ENCODE results near the gene AKT1S1. TPM values are rescaled to one million over a fixed set of nuclear protein-coding genes. Genes with fewer than 3 reads are reported as not detected.

AKT1S1 gene
- total and polyA plus RNA-seq, 2 donors: 4.4 to 27.9 TPM

DNA sequence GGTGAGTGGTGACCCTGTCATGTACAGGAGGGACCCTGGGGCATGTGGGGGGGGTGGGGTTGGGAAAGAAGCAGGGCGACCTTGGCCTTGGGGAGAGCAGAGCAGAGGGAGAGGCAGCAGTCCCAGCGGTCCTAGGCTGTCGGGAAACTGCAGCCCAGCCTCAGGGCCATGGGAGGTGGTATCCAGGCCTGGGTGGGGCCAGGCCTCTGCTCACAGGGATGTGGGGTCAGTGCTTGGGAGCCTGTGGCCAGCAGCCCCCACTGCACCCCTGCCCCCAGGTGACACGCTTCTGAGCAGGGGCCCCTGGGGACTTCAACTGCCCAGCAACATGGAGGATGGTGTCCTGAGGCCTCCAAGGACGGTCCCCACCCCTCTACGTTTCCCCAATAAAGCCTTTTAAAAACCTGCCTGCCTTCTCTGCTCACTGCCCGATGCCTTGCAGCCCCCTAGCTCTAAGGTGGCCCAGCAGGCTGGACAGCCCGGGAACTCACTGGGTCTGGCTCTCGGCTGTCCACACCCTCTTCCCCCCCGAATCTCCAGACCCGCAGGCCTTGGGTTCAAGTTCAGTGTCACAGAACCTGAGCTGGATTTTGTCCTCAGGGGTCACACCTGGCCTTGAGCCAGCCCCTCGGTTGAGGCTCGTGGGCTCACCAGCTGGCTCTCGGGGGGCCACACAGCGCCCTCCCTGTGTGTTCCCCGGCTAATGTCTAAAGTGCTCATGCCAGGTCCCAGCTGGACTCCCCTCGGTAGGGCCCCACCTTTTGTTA is 16.6 kb downstream of the AKT1S1 start:
- peaks cover 5 to 20% of the 10 kb centered on the region in 2 donors for H3K4me1 ChIP-seq (ENCODE audit: control insufficient read depth in 2 of 2, insufficient read depth in 2 of 2, low read length in 2 of 2)
- H3K4me3 ChIP-seq (ENCODE audit: low read length in 2 of 2): no peak overlapping the region
- WGBS: 94% methylated on average over 17 of the region's 17 CpGs
- no peak overlapping the region for H3K27ac ChIP-seq (ENCODE audit: low read depth in 1 of 2, low read length in 1 of 2)
- H3K27me3 ChIP-seq (ENCODE audit: control insufficient read depth in 2 of 2, insufficient read depth in 1 of 2, low read length in 1 of 2): no peaks in the 10 kb centered on the region
- peaks cover 81 to 96% of the 10 kb centered on the region in 2 donors for H3K36me3 ChIP-seq (ENCODE audit: control insufficient read depth in 2 of 2, insufficient read depth in 2 of 2, low read length in 1 of 2)
- H3K9me3 ChIP-seq (ENCODE audit: control insufficient read depth in 2 of 2, insufficient read depth in 1 of 2, low read length in 1 of 2): no peaks in the 10 kb centered on the region
- DNase-seq (ENCODE audit: low read depth in 6 of 9, low spot score in 9 of 9): no peak

DNA sequence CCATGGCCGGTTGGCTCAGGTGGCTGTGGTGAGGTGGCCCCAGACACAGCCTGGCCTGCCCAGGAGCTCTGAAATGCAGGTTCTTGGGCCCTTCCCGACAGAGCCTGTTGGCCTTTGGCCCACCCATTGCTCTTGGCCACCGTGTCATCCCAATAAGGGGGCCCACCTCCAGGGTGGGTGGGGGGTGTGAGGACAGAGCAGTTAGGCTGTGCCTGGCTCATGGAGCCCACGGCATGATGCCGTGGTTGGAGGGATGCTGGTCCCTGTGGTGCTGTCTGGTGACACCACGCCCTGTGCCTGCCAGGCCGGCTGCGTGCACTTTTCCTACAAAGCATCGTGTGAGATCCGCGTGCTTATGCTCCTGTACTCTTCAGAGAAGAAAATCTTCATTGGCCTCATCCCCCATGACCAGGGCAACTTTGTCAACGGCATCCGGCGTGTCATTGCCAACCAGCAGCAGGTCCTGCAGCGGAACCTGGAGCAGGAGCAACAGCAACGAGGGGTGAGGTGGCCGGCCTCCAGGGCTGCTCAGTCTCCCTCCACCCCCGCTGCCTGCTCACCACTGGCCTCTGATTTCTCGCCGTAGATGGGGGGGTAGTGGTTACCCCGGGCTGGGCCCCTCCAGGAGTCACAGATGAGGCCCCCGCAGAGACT is 17.3 kb downstream of the AKT1S1 start:
- Histone ChIP-seq H3K27ac (ENCODE audit: low read depth in 1 of 2, low read length in 1 of 2) (no peak overlapping the region), H3K9me3 (ENCODE audit: control insufficient read depth in 2 of 2, insufficient read depth in 1 of 2, low read length in 1 of 2) (no peaks in the 10 kb centered on the region), H3K4me3 (ENCODE audit: low read length in 2 of 2) (no peak overlapping the region), H3K27me3 (ENCODE audit: control insufficient read depth in 2 of 2, insufficient read depth in 1 of 2, low read length in 1 of 2) (no peaks in the 10 kb centered on the region), H3K36me3 (ENCODE audit: control insufficient read depth in 2 of 2, insufficient read depth in 2 of 2, low read length in 1 of 2) (peaks cover 84 to 99% of the 10 kb centered on the region in 2 donors), H3K4me1 (ENCODE audit: control insufficient read depth in 2 of 2, insufficient read depth in 2 of 2, low read length in 2 of 2) (peaks cover 0 to 13% of the 10 kb centered on the region in 2 donors)
- WGBS: 96% methylated on average over 22 of the region's 22 CpGs
- no peak for DNase-seq (ENCODE audit: low read depth in 6 of 9, low spot score in 9 of 9)

DNA sequence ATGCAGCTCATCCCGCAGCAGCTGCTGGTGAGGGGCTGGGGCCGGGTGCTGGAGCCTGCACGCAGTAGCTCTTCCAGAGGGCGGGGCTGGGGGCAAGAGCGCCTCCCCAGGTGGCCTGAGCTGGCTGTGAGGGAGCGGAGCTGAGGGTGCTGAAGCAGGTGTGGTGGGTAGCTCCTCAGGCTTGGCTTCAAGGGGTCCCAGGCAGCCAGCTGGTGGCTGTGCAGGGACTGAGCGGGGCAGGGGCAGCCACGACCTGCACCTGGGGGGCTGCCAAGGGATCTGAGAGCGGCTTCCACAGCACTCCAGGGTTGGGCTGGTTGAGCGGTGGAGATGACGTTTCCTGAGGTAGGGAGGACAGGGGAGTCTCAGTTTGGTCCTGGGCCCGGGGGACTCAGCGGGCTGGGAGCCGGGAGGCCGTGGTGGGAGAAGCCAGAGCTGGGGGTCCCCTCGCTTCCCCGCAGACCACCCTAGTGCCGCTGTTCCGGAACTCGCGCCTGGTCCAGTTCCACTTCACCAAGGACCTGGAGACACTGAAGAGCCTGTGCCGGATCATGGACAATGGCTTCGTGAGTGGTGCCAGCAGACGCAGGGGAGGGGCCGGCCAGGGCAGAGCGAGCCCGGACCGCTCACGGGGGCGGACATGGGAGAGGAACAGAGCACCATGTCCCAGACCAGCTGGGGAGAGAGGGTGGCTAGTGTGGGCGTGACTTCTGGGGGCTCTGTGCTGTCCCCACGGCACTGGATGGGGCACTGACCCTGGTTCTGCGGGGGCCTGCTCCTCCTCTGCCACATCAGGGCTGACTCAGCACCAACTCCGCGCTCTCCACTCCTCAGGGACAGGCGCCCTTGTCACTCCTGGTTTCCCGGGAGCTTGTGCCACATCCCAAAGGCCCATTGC is 18.8 kb downstream of the AKT1S1 start:
- Histone ChIP-seq H3K4me1 (ENCODE audit: control insufficient read depth in 2 of 2, insufficient read depth in 2 of 2, low read length in 2 of 2) (peaks cover 0 to 21% of the 10 kb centered on the region in 2 donors), H3K4me3 (ENCODE audit: low read length in 2 of 2) (no peak overlapping the region), H3K9me3 (ENCODE audit: control insufficient read depth in 2 of 2, insufficient read depth in 1 of 2, low read length in 1 of 2) (no peaks in the 10 kb centered on the region), H3K27me3 (ENCODE audit: control insufficient read depth in 2 of 2, insufficient read depth in 1 of 2, low read length in 1 of 2) (no peaks in the 10 kb centered on the region), H3K36me3 (ENCODE audit: control insufficient read depth in 2 of 2, insufficient read depth in 2 of 2, low read length in 1 of 2) (peaks cover 76 to 89% of the 10 kb centered on the region in 2 donors), H3K27ac (ENCODE audit: low read depth in 1 of 2, low read length in 1 of 2) (peak overlapping the region in 1 of 2 donors; percentile 20)
- DNase-seq (ENCODE audit: low read depth in 6 of 9, low spot score in 9 of 9): peak in 1 of 9 donors; percentile 36
- WGBS: 91% methylated on average over 37 of the region's 37 CpGs

DNA sequence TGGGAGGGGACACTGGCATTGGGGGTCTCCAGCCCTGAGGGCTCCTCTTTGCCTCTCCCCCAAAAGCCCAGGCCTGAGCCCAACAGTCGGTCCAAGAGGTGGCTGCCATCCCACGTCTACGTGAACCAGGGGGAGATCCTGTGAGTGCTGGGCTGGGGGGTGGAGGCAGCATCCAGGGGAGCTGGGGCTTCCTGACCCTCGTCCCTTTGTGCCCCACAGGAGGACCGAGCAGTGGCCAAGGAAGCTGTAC is 19.4 kb downstream of the AKT1S1 start:
- Histone ChIP-seq H3K27ac (ENCODE audit: low read depth in 1 of 2, low read length in 1 of 2) (no peak overlapping the region), H3K4me3 (ENCODE audit: low read length in 2 of 2) (no peak overlapping the region), H3K36me3 (ENCODE audit: control insufficient read depth in 2 of 2, insufficient read depth in 2 of 2, low read length in 1 of 2) (peaks cover 71 to 83% of the 10 kb centered on the region in 2 donors), H3K27me3 (ENCODE audit: control insufficient read depth in 2 of 2, insufficient read depth in 1 of 2, low read length in 1 of 2) (no peaks in the 10 kb centered on the region), H3K4me1 (ENCODE audit: control insufficient read depth in 2 of 2, insufficient read depth in 2 of 2, low read length in 2 of 2) (peaks cover 0 to 25% of the 10 kb centered on the region in 2 donors), H3K9me3 (ENCODE audit: control insufficient read depth in 2 of 2, insufficient read depth in 1 of 2, low read length in 1 of 2) (no peaks in the 10 kb centered on the region)
- 95% methylated on average over 5 of the region's 5 CpGs for WGBS
- DNase-seq (ENCODE audit: low read depth in 6 of 9, low spot score in 9 of 9): no peak

DNA sequence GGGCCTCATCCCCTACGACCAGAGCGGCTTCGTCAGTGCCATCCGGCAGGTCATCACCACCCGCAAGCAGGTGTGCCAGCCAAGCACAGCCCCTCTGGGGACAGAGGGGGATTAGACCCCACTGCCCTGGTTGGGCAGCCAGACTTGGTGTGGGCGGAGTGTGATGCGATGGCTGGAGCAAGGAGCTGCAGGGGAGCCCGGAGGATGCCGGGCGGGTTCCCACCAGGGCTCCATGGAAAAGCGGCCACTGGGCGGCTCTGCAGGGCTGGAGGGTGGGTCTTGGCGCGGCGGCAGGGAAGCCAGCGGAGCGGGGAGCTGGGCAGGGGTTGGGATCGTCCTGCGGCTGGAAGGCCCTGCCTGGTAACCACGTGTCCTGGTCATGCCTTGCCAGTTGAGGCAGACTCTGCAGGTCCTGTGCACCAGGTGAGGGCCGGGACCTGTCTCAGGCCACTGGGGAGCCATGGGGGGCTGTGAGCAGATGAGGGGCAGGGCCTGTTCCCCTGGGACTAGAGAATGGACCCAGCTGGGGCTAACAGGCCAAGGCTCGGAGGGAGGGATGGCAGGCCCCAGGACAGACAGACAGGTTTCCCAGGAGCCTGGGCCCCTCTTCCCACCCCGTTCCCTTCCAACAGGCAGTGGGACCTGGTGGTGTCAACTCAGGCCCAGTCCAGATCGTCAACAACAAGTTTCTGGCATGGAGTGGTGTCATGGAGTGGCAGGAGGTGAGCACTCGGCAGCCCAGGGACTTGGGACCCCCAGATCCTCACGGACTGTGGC is 19.9 kb downstream of the AKT1S1 start:
- H3K27ac ChIP-seq (ENCODE audit: low read depth in 1 of 2, low read length in 1 of 2): no peak overlapping the region

DNA sequence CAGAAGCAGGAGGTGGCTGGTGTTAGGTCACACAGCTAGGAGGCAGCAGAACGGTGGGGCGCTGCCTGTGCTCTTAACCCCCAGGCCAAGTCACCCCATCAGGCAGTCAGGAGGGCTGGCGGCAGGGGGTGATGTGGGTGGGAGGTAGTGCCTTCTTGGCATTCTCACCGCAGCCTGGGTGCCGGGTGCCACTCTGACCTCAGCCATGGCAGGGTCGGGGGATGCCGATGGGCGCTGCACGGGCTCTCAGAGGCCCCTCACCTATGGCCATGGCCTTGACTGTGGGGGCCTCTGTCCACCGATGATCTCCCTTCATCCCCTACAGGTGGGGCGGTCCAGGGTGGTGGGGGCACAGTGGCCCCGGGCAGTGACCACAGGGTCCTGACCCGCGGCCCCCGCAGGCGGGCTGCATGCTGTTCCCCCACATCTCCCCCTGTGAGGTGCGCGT is 20.6 kb downstream of the AKT1S1 start:
- Histone ChIP-seq H3K9me3 (ENCODE audit: control insufficient read depth in 2 of 2, insufficient read depth in 1 of 2, low read length in 1 of 2) (no peaks in the 10 kb centered on the region), H3K27me3 (ENCODE audit: control insufficient read depth in 2 of 2, insufficient read depth in 1 of 2, low read length in 1 of 2) (peaks cover 0 to 5% of the 10 kb centered on the region in 2 donors), H3K27ac (ENCODE audit: low read depth in 1 of 2, low read length in 1 of 2) (no peak overlapping the region), H3K36me3 (ENCODE audit: control insufficient read depth in 2 of 2, insufficient read depth in 2 of 2, low read length in 1 of 2) (peaks cover 61 to 71% of the 10 kb centered on the region in 2 donors), H3K4me3 (ENCODE audit: low read length in 2 of 2) (no peak overlapping the region), H3K4me1 (ENCODE audit: control insufficient read depth in 2 of 2, insufficient read depth in 2 of 2, low read length in 2 of 2) (peaks cover 8 to 34% of the 10 kb centered on the region in 2 donors)
- DNase-seq (ENCODE audit: low read depth in 6 of 9, low spot score in 9 of 9): no peak
- 97% methylated on average over 18 of the region's 18 CpGs for WGBS

More for the DNA sequence above, 19.9 kb downstream of the AKT1S1 start:
- no peak for DNase-seq (ENCODE audit: low read depth in 6 of 9, low spot score in 9 of 9)
- Histone ChIP-seq H3K4me3 (ENCODE audit: low read length in 2 of 2) (no peak overlapping the region), H3K27me3 (ENCODE audit: control insufficient read depth in 2 of 2, insufficient read depth in 1 of 2, low read length in 1 of 2) (no peaks in the 10 kb centered on the region), H3K4me1 (ENCODE audit: control insufficient read depth in 2 of 2, insufficient read depth in 2 of 2, low read length in 2 of 2) (peaks cover 4 to 29% of the 10 kb centered on the region in 2 donors), H3K36me3 (ENCODE audit: control insufficient read depth in 2 of 2, insufficient read depth in 2 of 2, low read length in 1 of 2) (peaks cover 67 to 78% of the 10 kb centered on the region in 2 donors), H3K9me3 (ENCODE audit: control insufficient read depth in 2 of 2, insufficient read depth in 1 of 2, low read length in 1 of 2) (no peaks in the 10 kb centered on the region)
- 96% methylated on average over 26 of the region's 26 CpGs for WGBS

DNA sequence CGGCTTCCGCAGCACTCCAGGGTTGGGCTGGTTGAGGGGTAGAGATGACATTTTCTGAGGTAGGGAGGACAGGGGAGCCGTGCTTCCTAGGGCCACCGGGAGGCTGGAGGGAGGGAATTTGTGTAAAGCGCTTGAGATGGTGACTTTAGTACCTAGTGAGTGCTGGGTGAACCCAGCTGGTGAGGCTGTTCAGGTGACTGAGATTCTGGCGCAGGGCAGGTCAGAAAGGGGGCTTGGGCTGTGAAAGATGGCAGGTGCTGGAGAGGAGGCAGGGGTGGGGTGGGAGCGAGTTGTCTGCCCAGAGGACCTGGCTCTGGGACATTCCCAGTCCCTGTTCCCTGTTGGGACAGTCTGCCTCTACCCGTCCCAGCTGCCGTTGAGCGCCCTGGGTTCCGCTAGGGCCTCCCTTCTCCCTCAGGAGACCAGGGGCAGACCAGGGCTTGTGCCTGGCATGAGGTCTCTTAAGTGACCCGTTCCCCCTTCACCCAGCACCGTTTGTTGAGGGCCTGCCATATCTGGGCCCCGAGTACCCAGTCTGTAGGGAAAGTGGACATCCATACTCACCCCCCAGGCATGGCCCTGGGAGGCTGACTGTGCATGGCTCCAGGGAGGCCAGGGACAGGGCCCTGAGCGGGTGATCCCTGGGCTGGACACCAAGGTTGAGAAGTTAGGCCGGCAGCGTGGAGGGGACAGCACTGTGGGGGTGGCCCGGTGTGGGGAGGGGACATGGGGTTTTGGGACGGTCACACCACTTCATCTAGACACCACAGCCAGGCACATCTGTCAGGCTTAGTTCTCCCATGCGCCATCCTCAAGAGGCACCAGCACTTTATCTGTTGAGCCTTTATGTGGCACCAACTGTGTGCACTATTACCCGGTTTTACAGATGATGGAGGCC is 21.2 kb downstream of the AKT1S1 start:
- no peaks in the 10 kb centered on the region for H3K9me3 ChIP-seq (ENCODE audit: control insufficient read depth in 2 of 2, insufficient read depth in 1 of 2, low read length in 1 of 2)
- no peak for DNase-seq (ENCODE audit: low read depth in 6 of 9, low spot score in 9 of 9)
- H3K4me3 ChIP-seq (ENCODE audit: low read length in 2 of 2): no peak overlapping the region
- H3K36me3 ChIP-seq (ENCODE audit: control insufficient read depth in 2 of 2, insufficient read depth in 2 of 2, low read length in 1 of 2): peaks cover 56 to 64% of the 10 kb centered on the region in 2 donors
- peaks cover 8 to 34% of the 10 kb centered on the region in 2 donors for H3K4me1 ChIP-seq (ENCODE audit: control insufficient read depth in 2 of 2, insufficient read depth in 2 of 2, low read length in 2 of 2)
- H3K27me3 ChIP-seq (ENCODE audit: control insufficient read depth in 2 of 2, insufficient read depth in 1 of 2, low read length in 1 of 2): peaks cover 0 to 5% of the 10 kb centered on the region in 2 donors
- H3K27ac ChIP-seq (ENCODE audit: low read depth in 1 of 2, low read length in 1 of 2): no peak overlapping the region
- 93% methylated on average over 21 of the region's 21 CpGs for WGBS

DNA sequence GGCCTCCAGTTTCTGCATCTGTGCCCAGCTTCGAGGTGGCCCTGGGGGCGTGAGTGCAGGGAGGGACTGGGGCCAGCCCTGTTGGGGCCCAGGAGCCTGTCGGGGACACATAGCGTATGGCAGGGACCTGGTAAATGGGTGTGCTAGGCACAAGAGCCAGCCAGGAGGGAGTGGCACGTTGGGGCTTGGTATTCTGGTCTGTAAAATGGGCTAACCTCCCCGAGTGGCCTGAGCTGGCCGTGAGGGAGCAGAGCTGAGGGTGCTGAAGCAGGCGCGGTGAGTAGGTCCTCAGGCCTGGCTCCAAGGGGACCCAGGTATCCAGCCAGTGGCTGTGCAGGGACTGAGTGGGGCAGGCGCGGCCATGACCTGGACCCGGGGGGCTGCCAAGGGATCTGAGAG is 21.9 kb downstream of the AKT1S1 start:
- WGBS: 96% methylated on average over 12 of the region's 12 CpGs
- H3K27ac ChIP-seq (ENCODE audit: low read depth in 1 of 2, low read length in 1 of 2): no peak overlapping the region

More for the DNA sequence above, 21.9 kb downstream of the AKT1S1 start:
- no peak for DNase-seq (ENCODE audit: low read depth in 6 of 9, low spot score in 9 of 9)
- H3K4me1 ChIP-seq (ENCODE audit: control insufficient read depth in 2 of 2, insufficient read depth in 2 of 2, low read length in 2 of 2): peaks cover 8 to 36% of the 10 kb centered on the region in 2 donors
- H3K36me3 ChIP-seq (ENCODE audit: control insufficient read depth in 2 of 2, insufficient read depth in 2 of 2, low read length in 1 of 2): peaks cover 50 to 58% of the 10 kb centered on the region in 2 donors
- peaks cover 0 to 5% of the 10 kb centered on the region in 2 donors for H3K27me3 ChIP-seq (ENCODE audit: control insufficient read depth in 2 of 2, insufficient read depth in 1 of 2, low read length in 1 of 2)
- no peaks in the 10 kb centered on the region for H3K9me3 ChIP-seq (ENCODE audit: control insufficient read depth in 2 of 2, insufficient read depth in 1 of 2, low read length in 1 of 2)
- no peak overlapping the region for H3K4me3 ChIP-seq (ENCODE audit: low read length in 2 of 2)

All from thymus (tissue), 11 donors.